Body of pancreas (tissue), 4 donors: Measurements from ENCODE around the gene RCAN2. TPM values are rescaled to one million over a fixed set of nuclear protein-coding genes. Genes with fewer than 3 reads are reported as not detected.
A peak's percentile ranks its signal among the peaks of the same experiment; 100 is the strongest.

Experiments used
- ATAC-seq: fragments of 150-250 bp; one replicate; pipeline ENCODE4 v1.9.1; 2016
- DNase-seq, 4 donors: peaks; one replicate each; pipeline ENCODE4 v3.0.0-alpha.2; 2019
- H3K27ac ChIP-seq, 4 donors: fragments of 200-600 bp; sonication (generic); 1 replicate in 3 of 4; 2 replicates in 1 of 4; pipeline versions ENCODE4 v1.5.1 to v1.6.1; 2016 to 2019; ENCODE audit warnings: mild to moderate bottlenecking in 1 of 4, mixed read lengths in 1 of 4, moderate library complexity in 1 of 4
- H3K27me3 ChIP-seq, 2 donors: fragments of 200-600 bp; sonication (generic); one replicate each; pipeline ENCODE4 v1.6.0; 2016; ENCODE audit warnings: mild to moderate bottlenecking in 1 of 2
- H3K36me3 ChIP-seq, 2 donors: fragments of 200-600 bp; sonication (generic); replicated peaks in 1 of 2; 2 replicates each; pipeline ENCODE4 v1.5.1; 2016; ENCODE audit warnings: low read depth in 2 of 2; ENCODE audit not compliant: insufficient read depth in 1 of 2
- H3K4me1 ChIP-seq: fragments of 200-600 bp; sonication (generic); one replicate; pipeline ENCODE4 v1.6.0; 2016
- H3K4me3 ChIP-seq, 2 donors: fragments of 200-600 bp; sonication (generic); 1 replicate in 1 of 2; 2 replicates in 1 of 2; pipeline ENCODE4 v1.5.1; 2016 to 2019
- H3K9me3 ChIP-seq, 3 donors: fragments of 200-600 bp; sonication (generic); 1 replicate in 2 of 3; 2 replicates in 1 of 3; pipeline ENCODE4 v1.5.1; 2016
- POLR2A ChIP-seq, 3 donors: fragments of 450-650 bp; IDR thresholded peaks; one replicate each; pipeline ENCODE4 v1.6.1; 2016; ENCODE audit warnings: antibody characterized with exemption in 3 of 3, mild to moderate bottlenecking in 2 of 3
- WGBS, 2 donors: methylation state at CpG; one replicate each; pipeline ENCODE4 v1.1.5; 2017; 5-methylcytosine and 5-hydroxymethylcytosine counted together
- intact Hi-C: fragments of 100-400 bp; cut with DNase I; formaldehyde crosslinking; loops from one replicate; pipeline ENCODE4 v1.15.1; 2023
- total RNA-seq, 2 donors: library from RNA; depleted of rRNA; stranded (reverse); fragments of >200 nt; gene quantifications; one replicate each; pipeline ENCODE4 v1.1.0, GENCODE V29; 2016
- TF ChIP-seq, protein P1 (sequence below), 7 experiments: fragments of 450-650 bp in 4 of 7; fragments of 200-600 bp in 3 of 7; sonication (generic) in 3 of 7; IDR thresholded peaks; one replicate each; pipeline ENCODE4 v1.5.1; 2016 to 2019; ENCODE audit warnings: antibody characterized with exemption in 7 of 7

The RCAN2 gene
- total RNA-seq, 2 donors from 2014 or later = 5.3 to 6.5 TPM

DNA sequence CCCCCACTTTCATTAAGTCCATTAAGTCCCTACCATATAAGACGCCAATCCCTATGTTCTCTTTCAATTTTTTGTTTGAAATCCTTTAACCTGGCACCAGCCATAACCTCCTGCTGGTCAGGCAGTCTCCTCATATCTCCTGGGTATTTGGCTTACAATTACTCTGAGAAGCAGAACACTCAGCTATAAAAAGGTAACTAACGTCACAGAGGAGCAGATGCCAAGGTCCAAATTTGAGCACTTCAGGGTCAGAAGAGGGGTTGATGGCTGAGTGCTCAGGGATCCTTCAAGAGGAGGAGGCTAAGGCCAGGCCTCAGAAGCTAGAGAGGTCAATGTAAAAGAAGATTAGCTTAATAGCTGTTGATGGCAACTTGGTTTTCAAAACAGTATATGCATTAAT, 22.3 kb upstream of the RCAN2 start:
- H3K36me3 ChIP-seq = no peaks in the 10 kb centered on the region
- H3K9me3 ChIP-seq = no peaks in the 10 kb centered on the region
- H3K4me3 ChIP-seq = no peak overlapping the region
- peaks cover 29% of the 10 kb centered on the region for H3K4me1 ChIP-seq
- 62 to 63% methylated on average over 2 of the region's 2 CpGs for WGBS, 2 donors
- TF ChIP-seq, protein P1, sequence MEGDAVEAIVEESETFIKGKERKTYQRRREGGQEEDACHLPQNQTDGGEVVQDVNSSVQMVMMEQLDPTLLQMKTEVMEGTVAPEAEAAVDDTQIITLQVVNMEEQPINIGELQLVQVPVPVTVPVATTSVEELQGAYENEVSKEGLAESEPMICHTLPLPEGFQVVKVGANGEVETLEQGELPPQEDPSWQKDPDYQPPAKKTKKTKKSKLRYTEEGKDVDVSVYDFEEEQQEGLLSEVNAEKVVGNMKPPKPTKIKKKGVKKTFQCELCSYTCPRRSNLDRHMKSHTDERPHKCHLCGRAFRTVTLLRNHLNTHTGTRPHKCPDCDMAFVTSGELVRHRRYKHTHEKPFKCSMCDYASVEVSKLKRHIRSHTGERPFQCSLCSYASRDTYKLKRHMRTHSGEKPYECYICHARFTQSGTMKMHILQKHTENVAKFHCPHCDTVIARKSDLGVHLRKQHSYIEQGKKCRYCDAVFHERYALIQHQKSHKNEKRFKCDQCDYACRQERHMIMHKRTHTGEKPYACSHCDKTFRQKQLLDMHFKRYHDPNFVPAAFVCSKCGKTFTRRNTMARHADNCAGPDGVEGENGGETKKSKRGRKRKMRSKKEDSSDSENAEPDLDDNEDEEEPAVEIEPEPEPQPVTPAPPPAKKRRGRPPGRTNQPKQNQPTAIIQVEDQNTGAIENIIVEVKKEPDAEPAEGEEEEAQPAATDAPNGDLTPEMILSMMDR (IDR thresholded peaks at IDR 0.05) = no peak
- TF ChIP-seq POLR2A (IDR thresholded peaks at IDR 0.05) = no peak
- DNase-seq (no peak), ATAC-seq (no peak)
- no peak overlapping the region for H3K27ac ChIP-seq
- H3K27me3 ChIP-seq = no peaks in the 10 kb centered on the region
- intact Hi-C loops = no loop called here

DNA sequence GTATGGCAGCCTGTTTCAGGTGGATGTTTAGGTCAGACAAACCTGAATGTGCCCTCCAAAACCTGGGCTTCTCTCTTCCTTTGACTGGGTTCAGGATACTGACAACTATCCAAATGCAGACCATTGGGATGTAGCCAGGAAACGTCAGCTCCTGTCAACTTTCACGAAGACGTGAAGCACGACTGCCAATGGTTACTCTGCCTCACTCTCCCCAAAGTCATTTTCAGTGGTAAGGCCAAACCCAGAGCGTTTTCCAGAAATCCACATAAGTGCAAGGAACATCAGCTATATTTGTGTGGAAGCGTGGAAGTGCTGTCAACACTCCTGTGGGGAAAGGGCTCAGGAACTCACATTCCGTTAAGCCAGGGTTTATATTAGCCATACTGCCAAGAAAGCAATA, 20.1 kb upstream of the RCAN2 start:
- intact Hi-C loops = no loop called here
- no peak overlapping the region for H3K4me3 ChIP-seq
- no peaks in the 10 kb centered on the region for H3K27me3 ChIP-seq
- H3K9me3 ChIP-seq = no peaks in the 10 kb centered on the region
- no peaks in the 10 kb centered on the region for H3K36me3 ChIP-seq
- H3K4me1 ChIP-seq = peaks cover 46% of the 10 kb centered on the region
- ATAC-seq = no peak
- peak overlapping the region in 3 of 4 donors; percentile 10 to 42 (median 32) for H3K27ac ChIP-seq
- DNase-seq = no peak
- 60 to 61% methylated on average over 7 of the region's 7 CpGs for WGBS, 2 donors
- no peak for TF ChIP-seq POLR2A (IDR thresholded peaks at IDR 0.05)
- TF ChIP-seq, protein P1 (IDR thresholded peaks at IDR 0.05) = no peak

DNA sequence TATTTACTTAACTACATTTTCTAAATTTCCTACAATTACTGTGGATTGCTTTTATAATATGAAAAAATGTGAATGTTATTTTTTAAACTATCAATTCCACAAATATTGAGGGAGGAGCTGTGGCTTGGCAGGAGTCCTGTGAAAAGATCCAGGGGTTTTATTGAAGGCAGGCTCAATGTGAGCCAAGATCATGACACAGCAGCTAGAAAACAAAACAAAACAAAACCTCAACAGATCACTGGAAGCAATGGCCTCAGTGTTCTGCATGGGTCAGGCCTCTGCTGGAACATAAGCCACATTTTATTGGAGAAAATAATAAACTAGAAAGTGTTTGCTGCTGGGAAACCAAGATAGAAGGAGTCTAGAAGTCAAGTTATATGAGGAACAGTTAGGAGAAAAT, 19.4 kb upstream of the RCAN2 start:
- Histone ChIP-seq H3K9me3 (no peaks in the 10 kb centered on the region), H3K4me1 (peaks cover 46% of the 10 kb centered on the region), H3K27ac (peak overlapping the region in 3 of 4 donors; percentile 10 to 42 (median 32)), H3K4me3 (no peak overlapping the region), H3K27me3 (no peaks in the 10 kb centered on the region), H3K36me3 (no peaks in the 10 kb centered on the region)
- DNase-seq (peak in 2 of 4 donors; percentile 27 to 43), ATAC-seq (peak; percentile 68)
- intact Hi-C loops = no loop called here
- TF ChIP-seq, protein P1 (IDR thresholded peaks at IDR 0.05) = no peak
- no peak for TF ChIP-seq POLR2A (IDR thresholded peaks at IDR 0.05)

DNA sequence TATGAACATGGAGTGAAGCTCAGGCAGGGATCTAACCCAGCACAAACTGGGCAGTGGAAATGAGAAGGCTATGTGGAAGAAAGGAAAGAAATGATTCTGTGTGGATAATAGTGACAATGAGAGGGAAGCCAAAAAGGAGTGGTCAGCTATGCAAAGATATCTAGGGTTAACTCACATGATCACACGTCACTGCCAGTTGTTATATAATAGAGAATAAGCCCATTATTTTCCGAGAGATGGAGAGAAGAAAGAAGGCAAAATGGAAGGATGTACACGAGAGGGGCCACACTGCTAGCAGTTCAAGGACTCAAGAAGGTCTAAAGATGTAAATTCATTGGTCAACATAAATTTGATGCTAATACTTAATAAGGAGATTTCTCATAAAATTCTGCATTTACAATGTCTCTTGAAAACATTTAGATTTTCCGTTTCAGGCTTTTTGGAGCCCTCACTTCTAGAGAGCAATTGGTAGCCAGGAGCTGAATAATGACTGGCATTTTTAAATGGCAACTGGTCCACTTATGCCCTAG, 18.8 kb upstream of the RCAN2 start:
- Histone ChIP-seq H3K27ac (peak overlapping the region in 2 of 4 donors; percentile 27 to 39), H3K4me3 (no peak overlapping the region), H3K27me3 (no peaks in the 10 kb centered on the region), H3K4me1 (peaks cover 46% of the 10 kb centered on the region), H3K36me3 (no peaks in the 10 kb centered on the region), H3K9me3 (no peaks in the 10 kb centered on the region)
- no peak for DNase-seq
- WGBS, 2 donors = 70 to 77% methylated on average over 4 of the region's 4 CpGs
- TF ChIP-seq, protein P1 (IDR thresholded peaks at IDR 0.05) = no peak
- no peak for TF ChIP-seq POLR2A (IDR thresholded peaks at IDR 0.05)
- intact Hi-C loops = no loop called here
- no peak for ATAC-seq

DNA sequence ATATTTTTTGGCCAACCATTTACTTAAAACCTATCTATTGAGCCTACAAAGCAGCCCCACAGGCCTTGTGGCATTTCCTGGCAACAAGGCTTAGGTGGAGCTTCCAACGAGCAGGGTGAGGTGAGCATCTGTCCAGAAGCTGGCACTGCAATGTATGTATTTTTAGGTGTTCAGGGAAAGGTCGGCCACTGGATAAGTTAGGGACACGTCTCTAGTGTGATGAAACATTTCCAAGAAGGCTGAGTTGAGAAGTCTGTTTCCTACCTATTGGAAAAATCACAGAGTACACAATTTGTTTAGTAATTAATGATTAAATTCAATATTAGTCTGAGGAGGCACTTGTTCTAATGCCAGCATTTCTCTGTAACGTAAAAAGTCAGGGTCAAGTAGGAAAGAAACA, 17.8 kb upstream of the RCAN2 start:
- intact Hi-C loops = no loop called here
- no peak overlapping the region for H3K4me3 ChIP-seq
- peak; percentile 16 for ATAC-seq
- 12 to 15% methylated on average over 4 of the region's 4 CpGs for WGBS, 2 donors
- H3K4me1 ChIP-seq = peaks cover 46% of the 10 kb centered on the region
- TF ChIP-seq, protein P1 (IDR thresholded peaks at IDR 0.05) = no peak
- TF ChIP-seq POLR2A (IDR thresholded peaks at IDR 0.05) = no peak
- H3K36me3 ChIP-seq = no peaks in the 10 kb centered on the region
- H3K27ac ChIP-seq = peak overlapping the region in 2 of 4 donors; percentile 42 to 52
- H3K9me3 ChIP-seq = no peaks in the 10 kb centered on the region
- DNase-seq = peak in 2 of 4 donors; percentile 8 to 13
- H3K27me3 ChIP-seq = no peaks in the 10 kb centered on the region
